Endothelial cell of hepatic sinusoid (primary cell): Measurements from ENCODE around the gene AFAP1L2.

Experiments
- in situ Hi-C: cut with HindIII; loops from 2 replicates; pipeline ENCODE4 v1.10.0; 2017; ENCODE audit warnings: low sequenced_read_pairs

The AFAP1L2 gene

DNA sequence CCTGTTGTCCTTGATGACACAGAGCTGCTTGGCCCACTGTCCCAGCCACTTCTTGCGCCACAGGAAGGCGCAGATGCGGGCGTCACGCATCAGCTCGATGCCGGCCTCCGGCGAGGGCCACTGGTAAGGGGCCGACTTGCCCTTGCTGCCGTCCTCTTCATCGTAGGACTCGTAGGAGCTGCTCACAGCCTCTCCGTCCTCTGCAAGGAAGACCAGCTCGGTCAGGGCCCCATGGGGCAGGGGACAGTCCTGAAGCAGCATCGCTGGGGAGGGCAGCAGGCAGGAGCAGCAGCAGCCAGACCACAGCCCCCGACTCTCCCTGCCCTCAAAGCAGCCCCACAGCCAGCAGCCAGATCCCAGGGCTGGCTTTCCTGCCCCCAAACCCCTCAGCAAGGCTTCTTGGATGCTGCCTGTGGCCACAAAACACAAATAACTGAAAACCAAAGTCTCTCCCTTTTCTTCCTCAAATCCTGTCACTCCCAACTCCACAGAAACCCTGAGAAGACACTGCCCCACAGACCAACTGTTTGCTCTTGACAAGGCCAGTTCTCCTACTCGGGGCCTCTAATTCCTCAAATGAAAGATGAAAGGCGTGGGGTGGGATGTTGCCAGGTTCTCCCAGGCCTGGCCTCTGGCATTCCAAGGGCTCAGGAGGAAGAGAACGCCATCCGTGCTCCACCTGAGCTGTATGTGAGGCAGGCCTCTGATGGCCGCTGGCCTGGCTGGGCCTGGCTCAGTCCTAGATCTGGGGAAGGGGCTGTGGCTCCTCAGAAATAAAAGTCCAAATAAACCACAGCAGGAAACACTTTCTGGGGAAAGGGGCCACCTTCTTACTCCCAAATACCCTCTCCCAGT is 88.5 kb downstream of the AFAP1L2 start:
- in situ Hi-C loops = no loop called here

DNA sequence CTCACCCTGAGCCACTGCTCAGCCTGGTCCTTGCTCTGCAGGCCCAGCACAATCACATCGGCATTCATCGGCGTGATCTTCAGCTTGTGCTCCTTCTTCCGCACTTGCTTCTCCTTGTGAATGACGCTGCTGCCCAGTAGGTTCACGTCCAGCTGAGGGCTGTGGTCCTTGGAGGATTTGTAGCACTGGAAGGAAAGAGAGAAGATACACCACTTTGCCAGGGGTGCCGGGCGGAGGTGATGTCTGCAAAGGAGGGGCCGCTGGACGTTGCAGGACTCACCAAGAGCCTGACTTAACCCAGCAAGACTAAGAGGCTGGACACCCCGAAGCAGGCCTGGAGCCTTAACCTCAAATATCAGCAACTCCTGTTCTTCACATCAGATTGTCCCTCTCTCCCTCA is 90.4 kb downstream of the AFAP1L2 start:
- in situ Hi-C loops = no loop called here

DNA sequence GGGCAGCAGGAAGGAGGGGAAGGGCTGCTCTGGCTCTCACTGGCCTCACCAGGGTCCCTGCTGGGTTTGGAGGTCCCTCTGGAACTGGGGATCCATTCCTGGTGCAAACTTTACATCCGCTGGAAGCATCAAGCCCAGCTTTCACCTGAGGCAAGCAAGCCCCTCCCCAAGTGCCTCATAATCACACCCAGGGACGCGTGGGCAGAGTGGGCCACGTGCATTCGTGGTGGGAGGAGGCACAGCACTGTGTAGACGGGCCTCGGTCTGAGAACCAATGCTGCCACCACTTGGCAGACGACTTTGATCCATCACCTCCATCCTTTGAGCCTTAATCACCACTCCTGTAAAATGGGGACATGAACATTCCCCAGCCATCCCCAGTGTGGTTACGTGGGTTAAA is 91.2 kb downstream of the AFAP1L2 start:
- in situ Hi-C loops = no loop called here

DNA sequence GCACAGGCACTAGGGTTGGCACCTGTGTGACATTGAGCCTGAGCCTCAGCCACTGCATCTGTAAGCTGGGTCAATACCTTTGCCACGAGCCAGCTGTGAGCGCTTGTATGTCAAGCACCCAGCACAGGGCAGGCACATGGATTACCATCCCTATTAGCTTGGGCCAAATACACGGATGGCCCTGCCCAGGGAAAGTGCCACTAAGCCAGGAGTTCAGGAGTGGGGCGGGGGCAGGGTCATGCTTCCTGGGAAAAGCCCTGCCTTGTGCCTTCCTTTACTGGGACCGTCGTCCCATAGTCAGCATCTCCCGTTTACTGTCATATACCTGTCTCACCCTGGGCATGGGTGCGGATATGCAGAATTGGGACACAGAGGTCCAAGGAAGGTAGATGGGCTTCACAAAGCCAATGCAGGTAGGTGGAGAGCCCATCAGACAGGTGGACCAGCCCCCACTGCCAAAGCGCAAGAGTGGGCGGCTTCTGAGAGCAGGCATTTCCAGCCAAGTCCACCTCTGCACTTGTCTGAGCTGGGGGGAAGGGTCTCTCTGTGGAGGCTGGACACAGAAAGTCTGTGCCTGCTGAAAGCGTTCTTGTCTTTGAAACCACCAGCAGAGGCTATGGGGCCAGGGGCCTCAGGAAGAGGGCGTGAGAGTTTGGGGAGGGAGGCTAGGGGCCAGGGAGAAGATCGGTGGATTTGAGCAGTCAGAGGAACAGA is 92.6 kb downstream of the AFAP1L2 start:
- in situ Hi-C loops = no loop called here

DNA sequence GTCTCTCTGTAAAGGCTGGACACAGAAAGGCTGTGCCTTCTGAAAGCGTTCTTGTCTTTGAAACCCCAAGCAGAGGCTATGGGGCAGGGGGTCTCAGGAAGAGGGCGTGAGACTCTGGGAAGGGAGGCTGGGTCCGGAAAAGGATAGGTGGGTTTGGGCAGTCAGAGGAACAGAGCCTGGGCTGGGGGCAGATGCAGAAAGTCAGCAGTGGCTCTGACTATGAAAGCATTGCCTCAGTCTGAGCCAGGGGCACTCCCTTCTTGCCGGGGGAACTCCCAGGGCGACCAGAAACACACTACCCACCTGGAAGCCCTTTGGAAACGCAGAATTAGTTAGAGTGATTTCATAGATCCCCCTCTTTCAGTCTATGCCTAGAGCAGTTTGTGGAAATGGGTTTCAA is 93.3 kb downstream of the AFAP1L2 start:
- in situ Hi-C loops = no loop called here

DNA sequence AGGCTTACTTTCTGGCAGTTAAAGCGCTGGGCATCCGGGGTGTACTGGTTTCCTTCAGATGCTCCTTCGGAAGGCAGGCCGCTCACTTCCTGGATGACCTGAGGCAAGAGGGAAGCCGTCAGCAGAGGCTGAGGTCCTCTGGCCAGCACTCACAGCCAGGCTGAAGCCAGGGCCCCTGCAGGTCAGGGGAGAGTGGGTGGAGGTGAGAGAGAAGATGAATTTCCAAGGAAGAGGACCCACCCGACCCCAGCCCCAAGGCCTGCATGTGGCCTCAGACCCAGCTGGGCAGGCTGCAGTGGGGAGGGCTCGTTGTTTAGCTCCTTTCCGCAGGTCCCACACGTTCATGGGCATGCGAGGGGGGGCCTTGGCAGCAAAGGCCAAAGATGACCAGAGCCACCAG is 94.0 kb downstream of the AFAP1L2 start:
- in situ Hi-C loops = no loop called here

DNA sequence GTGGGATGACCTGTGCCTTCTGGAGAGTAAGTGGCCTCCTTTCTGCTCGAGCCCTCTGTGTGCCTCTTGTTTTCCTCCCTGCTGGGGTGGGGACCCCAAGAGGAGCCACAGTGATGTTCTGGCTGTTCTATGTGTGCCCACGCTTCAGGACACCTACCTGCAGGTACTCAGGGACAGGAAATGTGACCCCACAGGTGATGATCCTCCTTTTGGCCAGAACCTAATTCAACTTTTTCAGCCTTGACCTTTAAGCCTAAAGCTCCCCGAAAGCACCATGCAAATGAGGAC is 95.0 kb downstream of the AFAP1L2 start:
- in situ Hi-C loops = loop anchor here (5.0 kb wide), 2 partner anchors 68 to 123 kb away; no protein-coding TSS in a partner anchor

DNA sequence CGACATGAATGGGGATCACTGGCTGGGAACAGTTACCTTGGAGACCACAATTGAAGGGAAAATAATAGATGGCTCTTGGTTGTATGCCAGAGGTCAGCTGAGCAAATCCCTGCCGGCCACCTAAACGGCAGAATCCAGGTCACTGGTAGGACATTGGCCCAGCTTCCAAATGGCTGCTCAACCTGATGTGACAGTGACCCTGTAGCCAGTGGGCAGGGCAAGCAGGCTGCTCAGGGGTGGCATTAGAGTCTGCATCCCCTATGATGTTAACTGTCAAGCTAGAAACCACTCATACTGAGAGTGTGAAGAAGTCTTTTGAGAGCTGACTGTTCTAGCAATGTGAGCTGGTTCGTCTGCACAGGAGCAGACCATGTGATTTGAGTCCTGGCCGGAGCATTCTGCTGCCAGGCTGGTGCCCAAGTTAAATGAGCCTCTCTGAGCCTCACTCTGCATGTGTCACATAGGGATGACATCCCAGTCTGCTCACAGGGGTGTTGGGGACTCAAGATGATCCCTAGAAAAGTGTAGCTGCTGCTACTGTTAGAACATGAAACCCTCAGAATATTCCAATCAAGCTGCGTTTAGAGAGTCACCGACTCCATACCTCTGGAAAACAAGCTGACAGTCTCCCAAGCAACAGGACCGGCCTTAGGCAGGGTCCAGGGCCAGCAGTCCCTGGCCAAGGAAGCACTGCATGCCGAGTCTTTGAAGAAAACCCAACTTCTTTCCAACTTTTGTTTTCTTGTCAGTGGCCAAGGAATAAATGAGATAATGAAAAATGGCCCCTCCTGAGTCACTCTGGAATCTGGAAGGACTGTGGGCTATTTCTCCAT is 95.6 kb downstream of the AFAP1L2 start:
- in situ Hi-C loops = loop anchor here (5.0 kb wide), 2 partner anchors 69 to 124 kb away; no protein-coding TSS in a partner anchor

DNA sequence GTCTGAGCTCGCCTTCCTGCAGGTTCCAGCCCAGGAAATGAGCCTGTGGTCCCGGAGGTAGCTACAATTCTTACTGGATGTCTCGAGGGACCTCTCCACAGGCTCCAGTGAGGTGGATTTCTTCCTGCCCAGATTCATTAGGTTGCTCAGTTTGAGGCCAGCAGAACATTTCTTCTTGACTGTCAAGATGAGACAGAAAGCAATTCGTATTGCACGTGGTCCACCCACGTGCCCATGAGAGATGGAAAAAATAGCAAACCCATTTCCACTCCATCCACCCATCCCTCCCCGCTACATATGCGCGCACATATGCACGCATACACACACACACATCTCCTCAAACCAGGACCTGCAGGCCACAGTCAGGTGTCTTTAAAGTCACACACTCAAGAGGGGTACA is 96.6 kb downstream of the AFAP1L2 start:
- in situ Hi-C loops = loop anchor here (5.0 kb wide), 2 partner anchors 70 to 125 kb away; no protein-coding TSS in a partner anchor

DNA sequence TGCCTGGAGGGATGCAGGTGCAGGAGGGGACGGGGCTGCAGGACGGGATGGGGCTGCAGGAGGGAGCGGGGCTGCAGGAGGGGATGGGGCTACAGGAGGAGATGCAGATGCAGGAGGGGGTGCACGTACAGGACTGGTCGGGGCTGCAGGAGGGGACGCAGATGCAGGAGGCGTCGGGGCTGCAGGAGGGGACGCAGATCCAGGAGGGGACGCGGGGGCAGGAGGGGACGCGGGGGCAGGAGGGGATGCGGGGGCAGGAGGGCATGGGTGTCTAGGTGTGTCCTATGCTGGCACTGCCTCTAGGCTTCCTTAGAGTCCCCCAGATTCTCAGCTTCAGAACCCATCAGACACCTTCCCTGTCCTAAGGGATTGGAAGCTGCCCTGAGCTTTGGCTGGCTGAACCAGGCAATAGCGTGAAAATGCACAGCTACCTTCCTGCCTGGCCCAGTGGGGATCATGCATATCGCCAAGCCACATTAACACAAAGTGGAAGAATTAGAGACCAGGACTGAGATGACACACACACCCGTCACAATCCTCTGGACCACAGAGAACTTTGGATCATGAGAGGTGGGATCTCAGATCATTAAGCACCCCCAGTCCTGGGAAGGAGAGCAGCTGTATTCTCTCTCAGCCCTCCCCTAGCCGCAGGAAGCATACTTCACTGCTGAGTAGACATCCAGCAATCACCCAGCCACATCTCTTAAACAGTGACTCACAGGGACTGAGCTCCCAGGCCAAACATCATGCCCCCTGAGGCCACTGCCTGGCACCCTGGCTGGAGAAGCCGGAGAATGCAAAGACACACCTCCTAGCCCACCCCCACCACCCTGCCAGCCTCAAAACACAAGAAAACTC is 98.0 kb downstream of the AFAP1L2 start:
- in situ Hi-C loops = loop anchor here (5.0 kb wide), 2 partner anchors 71 to 126 kb away; no protein-coding TSS in a partner anchor

DNA sequence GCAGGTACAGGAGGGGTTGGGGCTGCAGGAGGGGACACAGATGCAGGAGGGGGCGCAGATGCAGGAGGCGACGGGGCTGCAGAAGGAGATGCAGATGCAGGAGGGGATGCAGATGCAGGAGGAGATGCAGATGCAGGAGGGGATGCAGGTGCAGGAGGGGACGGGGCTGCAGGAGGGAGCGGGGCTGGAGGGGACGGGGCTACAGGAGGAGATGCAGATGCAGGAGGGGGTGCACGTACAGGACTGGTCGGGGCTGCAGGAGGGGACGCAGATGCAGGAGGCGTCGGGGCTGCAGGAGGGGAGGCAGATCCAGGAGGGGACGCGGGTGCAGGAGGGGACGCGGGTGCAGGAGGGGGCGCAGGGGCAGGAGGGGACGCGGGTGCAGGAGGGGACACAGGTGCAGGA is 98.8 kb downstream of the AFAP1L2 start:
- in situ Hi-C loops = loop anchor here (5.0 kb wide), 2 partner anchors 72 to 127 kb away; no protein-coding TSS in a partner anchor

DNA sequence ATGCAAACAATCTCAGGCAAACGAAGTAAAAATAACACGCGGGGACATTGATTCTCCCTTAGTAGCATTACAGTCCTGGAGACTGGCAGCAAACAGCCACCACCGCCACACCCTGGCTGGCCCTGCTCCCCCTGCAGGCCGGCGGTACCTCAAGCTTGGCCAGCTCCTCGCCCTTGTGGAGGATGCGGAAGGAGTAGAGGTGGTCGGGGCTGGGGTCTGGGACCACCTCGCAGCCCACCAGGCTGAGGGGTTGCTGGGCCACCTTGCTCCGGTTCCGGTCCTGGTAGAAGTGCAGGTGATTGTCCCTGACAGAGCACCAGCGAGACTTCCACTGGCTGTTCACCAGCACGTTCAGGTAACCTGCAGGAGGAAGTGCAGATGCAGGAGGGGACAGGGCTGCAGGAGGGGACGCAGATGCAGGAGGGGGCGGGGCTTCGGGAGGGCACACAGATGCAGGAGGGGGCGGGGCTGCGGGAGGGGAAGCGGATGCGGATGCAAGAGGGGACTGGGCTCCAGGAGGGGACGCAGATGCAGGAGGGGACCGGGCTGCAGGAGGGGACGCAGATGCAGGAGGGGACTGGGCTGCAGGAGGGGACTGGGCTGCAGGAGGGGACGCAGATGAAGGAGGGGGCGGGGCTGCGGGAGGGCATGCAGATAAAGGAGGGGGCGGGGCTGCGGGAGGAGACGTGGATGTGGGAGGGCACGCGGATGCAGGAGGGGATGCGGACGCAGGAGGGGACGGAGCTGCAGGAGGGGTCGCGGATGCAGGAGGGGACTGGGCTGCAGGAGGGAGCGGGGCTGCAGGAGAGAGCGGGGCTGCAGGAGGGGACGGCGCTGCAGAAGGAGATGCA is 99.5 kb downstream of the AFAP1L2 start:
- in situ Hi-C loops = loop anchor here (5.0 kb wide), 4 partner anchors 62 to 253 kb away; no protein-coding TSS in a partner anchor

DNA sequence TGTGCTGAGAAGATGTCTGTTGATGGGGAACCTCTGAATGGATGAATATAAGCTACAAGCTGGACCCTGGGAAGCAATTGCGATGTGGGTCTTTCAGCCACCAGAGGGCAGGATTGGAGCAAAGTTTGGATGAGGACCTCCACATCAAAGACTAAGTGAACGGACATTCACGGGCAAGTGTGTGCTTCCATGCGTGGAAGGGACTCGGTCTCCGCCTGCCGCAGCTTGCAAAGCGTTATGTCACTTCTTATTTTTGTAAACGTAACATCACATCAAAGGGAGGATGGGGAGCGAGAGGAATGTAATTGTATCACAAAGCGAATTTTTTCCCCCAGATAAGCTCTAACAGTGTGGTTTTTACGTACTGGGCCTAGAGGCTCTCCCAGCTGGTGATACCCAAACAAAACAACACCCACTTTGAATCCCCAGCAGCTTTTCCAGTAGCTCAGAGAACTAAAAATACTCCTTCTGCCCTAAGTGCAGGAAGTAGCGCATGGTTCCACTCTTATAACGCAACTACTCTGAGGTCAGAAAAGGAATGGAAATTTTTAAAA is 100.2 kb downstream of the AFAP1L2 start:
- in situ Hi-C loops = loop anchor here (5.0 kb wide), 2 partner anchors 62 to 253 kb away; no protein-coding TSS in a partner anchor

DNA sequence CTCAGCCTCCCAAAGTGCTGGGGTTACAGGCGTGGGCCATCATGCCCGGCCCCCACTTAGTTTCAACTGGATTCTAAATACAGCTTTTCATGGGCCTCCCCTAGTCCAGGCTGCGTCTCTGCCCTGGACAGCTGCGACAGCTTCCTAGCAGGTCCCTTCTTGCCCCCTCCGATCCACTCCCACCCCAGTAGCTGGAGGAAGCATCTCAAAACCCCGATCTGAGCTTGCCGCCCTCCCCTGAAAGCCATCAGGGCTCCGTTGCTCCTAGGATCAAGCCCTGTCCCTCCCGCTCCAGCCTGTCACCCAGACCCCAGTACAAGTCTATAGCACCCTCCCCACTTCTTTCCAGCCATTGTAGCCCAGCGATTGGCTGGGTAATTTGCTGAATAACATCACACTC is 100.7 kb downstream of the AFAP1L2 start:
- in situ Hi-C loops = loop anchor here (5.0 kb wide), 2 partner anchors 61 to 254 kb away; no protein-coding TSS in a partner anchor

DNA sequence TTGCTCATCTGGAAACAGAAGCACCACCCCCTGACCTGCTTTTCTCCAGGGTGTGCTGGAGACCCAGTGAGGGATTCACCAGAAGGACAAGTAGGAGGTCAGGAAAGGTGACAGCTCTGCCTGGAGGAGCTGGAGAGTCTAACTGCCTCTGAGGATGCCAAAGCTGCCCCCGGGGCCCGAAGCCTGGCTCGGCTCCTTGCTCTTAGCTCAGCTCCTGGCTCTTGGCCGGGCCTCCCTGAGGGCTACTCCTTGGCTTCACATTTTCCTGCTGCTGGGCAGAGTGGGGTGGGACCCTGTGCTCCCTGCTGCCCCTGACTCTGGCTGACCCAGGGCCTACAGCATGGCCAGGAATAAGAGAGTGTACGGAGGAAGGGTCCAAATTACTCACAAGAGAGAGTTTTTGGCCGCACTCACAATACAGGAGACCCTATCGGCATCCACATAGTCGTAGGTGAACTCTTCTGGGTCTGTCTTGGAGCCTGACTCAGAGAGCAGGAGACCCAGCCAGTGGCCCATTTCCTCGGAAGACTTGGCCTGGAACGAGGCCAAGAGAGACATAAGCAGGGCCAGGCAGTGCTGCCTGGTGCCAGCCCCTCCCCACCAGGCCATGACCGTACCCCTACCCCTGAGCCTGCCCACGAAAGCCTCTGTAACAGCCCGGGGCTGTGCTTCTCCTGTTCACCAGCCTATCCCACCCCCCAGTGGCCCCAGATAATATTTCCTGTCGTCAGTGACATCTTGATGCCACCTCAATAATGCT is 102.2 kb downstream of the AFAP1L2 start:
- in situ Hi-C loops = loop anchor here (5.0 kb wide), 2 partner anchors 60 to 255 kb away; no protein-coding TSS in a partner anchor

DNA sequence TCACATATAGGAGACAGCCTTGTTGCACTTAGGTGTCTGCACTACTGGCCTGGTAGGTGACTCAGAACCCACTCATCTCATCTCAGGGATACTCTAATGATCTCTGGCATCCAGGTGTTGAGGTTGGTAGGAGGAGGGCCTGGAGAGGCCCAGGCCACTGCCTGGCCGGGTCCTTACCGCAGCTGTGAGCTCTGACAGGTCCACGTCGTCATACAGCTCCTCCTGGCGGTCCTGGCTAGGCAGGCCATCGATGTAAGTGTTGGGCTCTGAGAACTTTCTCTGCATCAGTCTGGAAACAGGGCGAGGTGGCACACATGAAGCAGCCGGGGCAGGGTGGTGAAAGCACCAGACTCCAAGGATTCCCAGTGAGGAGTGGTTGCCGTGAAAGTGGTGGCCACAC is 103.1 kb downstream of the AFAP1L2 start:
- in situ Hi-C loops = loop anchor here (5.0 kb wide), 2 partner anchors 59 to 256 kb away; no protein-coding TSS in a partner anchor

DNA sequence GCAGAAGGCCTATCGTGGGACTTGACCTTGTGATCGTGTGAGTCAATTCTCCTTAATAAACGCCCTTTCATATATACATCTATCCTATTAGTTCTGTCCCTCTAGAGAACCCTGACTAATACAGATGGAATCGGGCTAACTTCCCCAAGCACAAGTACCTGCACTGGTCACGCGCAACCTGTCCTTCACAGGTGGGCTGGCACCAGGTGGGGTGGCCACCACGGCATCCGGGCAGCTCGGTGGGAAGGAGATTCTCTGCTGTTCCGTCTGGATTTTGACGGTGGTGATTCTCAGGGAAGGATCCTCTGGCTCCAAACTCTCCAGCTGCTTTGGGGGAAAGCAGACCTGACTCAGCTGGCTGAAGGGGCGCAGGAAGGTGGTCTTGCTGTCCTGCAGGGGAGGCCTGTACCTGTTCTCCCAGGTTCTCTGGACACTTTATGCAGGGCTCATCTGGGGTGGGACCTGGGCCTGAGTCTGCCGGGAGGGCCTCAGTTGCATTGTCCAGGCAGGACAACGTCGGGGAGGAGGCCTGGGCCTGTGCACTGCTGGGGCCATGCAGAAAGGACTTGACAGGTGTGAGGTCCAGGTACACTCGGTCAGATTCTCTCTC is 104.2 kb downstream of the AFAP1L2 start:
- in situ Hi-C loops = loop anchor here (5.0 kb wide), 2 partner anchors 58 to 257 kb away; no protein-coding TSS in a partner anchor
